ENCODE measurements around the gene ITIH1.

DNA sequence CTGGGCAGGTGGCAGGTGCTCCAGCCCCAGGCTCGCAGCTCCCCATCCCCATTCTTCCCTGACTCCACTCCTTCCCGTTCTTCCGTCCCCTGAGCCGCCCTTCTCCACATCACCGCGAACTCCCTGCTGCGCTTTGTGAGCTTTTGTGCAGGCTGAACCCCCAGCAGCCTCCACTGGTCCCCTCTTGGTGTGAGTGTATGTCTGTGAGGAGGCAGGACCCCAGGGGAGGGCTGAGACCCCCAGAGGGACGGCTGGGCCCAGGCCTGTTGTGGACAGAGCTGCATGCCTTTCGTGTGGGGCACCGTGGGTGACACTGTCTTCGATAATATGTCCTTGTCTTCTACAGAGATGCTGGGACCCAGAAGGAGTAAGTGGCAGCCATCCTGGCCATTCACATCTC, 9.8 kb downstream of the ITIH1 start:
- TF ChIP-seq EZH2 (IDR thresholded peaks at IDR 0.05; ENCODE audit: low read length, unreplicated experiment), result no peak
- TF ChIP-seq, protein P1, sequence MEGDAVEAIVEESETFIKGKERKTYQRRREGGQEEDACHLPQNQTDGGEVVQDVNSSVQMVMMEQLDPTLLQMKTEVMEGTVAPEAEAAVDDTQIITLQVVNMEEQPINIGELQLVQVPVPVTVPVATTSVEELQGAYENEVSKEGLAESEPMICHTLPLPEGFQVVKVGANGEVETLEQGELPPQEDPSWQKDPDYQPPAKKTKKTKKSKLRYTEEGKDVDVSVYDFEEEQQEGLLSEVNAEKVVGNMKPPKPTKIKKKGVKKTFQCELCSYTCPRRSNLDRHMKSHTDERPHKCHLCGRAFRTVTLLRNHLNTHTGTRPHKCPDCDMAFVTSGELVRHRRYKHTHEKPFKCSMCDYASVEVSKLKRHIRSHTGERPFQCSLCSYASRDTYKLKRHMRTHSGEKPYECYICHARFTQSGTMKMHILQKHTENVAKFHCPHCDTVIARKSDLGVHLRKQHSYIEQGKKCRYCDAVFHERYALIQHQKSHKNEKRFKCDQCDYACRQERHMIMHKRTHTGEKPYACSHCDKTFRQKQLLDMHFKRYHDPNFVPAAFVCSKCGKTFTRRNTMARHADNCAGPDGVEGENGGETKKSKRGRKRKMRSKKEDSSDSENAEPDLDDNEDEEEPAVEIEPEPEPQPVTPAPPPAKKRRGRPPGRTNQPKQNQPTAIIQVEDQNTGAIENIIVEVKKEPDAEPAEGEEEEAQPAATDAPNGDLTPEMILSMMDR (conservative IDR thresholded peaks at IDR 0.05; ENCODE audit: low read depth, low read length), result no peak

All from PC-3 (cell line).